Prostate gland (tissue), 2 donors: ENCODE data around the gene TMIGD1.

Experiments used
- CTCF ChIP-seq, 4 experiments: fragments of 200-600 bp in 2 of 4; fragments of 450-650 bp in 2 of 4; sonication (generic) in 2 of 4; IDR thresholded peaks; 1 replicate in 3 of 4; 2 replicates in 1 of 4; pipeline ENCODE4 v1.5.1; 2016 to 2019; ENCODE audit warnings: antibody characterized with exemption in 4 of 4, mild to moderate bottlenecking in 2 of 4, moderate library complexity in 2 of 4
- POLR2A ChIP-seq: fragments of 450-650 bp; IDR thresholded peaks from one replicate; pipeline ENCODE4 v1.6.1; 2016; ENCODE audit warnings: antibody characterized with exemption, mild to moderate bottlenecking
- POLR2AphosphoS5 ChIP-seq: sonication (generic); formaldehyde crosslinking; IDR thresholded peaks from one replicate; pipeline ENCODE4 v1.6.1; 2017; ENCODE audit warnings: antibody characterized with exemption

GRCh38 chr17:30312226-30312625 lies 21.6 kb downstream of the TMIGD1 start:
- no peak for TF ChIP-seq CTCF (IDR thresholded peaks at IDR 0.05)
- no peak for TF ChIP-seq POLR2AphosphoS5
- TF ChIP-seq POLR2A: no peak
